ENCODE results near the gene LYPLAL1.

The LYPLAL1 gene

DNA sequence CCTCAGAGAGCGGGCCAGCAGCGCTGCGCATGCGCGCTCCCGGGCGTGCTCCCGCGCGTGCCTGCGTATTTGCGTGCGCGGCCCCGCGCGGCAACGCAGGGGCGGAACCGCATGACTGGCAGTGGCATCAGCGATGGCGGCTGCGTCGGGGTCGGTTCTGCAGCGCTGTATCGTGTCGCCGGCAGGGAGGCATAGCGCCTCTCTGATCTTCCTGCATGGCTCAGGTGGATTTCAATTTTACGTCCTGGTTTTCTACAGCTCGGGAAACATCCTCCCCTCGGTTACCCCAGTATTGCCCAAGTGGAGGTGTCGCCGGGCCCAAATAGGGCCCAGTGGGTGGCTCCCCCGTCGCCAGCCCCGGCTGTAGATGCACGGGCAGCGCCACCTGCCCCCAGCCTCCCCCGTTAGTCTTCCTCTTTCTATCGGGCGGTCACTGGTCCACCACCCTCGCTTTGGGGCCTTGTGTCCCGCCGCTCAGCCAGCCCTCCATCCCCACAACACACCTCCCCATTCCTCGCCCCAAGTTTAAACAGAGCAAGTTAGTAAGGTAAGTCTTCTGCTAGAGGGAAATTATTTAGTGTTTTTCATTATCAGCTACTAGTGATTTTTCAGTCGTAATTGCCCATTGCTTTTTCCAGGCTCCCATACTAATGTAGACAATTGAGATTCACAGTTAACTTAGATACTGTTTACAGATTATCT lies at the start of gene LYPLAL1:
Gene LYPLAL1 (plus strand): TSS at position 121 of the 702 bp plus-strand sequence. CDS start 13 bp downstream, at position 134.
- peak; percentile 79 for DNase-seq (ENCODE audit: low read depth)

- no peak for DNase-seq (ENCODE audit: low read depth)
Measured at GRCh38 chr1:219124163-219124562, 49.5 kb upstream of the LYPLAL1 start.

- no peak for DNase-seq (ENCODE audit: low read depth)
Measured at GRCh38 chr1:219125342-219125741, 48.3 kb upstream of the LYPLAL1 start.

- no peak for DNase-seq (ENCODE audit: low read depth)
Measured at GRCh38 chr1:219126377-219126776, 47.3 kb upstream of the LYPLAL1 start.

DNA sequence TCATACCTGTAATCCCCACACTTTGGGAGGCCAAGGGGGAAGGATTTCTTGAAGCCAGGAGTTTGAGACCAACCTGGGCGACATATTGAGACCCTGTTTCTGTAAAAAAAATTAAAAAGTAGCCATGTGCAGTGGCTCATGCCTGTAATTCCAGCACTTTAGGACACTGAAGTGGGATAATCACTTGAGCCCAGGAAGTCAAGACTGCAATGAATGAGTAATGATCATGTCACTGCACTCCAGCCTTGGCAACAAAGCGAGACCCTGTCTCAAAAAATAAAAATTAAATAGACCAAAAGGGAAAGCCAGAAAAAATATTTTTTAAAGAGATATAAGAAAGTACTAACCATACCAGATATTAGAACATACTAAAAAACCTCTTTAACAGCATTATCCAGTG lies 44.7 kb upstream of the LYPLAL1 start:
- no peak for DNase-seq (ENCODE audit: low read depth)

- no peak for DNase-seq (ENCODE audit: low read depth)
Measured at GRCh38 chr1:219130366-219130935, 43.2 kb upstream of the LYPLAL1 start.

DNA sequence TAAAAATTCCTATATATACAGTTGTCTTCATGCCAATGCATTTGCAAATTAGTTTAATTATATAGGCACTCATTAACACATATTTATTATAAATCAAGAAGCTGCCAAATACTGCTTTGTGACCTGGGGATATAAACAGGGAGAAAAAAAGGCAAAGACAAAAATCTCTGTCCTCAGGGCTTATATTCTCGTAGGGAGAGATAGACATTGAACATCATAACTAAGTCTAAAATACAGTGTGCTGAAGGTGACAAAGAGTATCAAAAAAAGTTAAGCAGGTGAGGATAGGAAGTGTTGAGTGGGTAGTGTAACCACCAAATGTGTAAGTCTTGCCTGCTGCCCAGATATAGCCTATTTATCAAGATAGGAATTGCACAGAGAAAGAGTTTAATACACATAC lies 40.7 kb upstream of the LYPLAL1 start:
- no peak for DNase-seq (ENCODE audit: low read depth)

DNA sequence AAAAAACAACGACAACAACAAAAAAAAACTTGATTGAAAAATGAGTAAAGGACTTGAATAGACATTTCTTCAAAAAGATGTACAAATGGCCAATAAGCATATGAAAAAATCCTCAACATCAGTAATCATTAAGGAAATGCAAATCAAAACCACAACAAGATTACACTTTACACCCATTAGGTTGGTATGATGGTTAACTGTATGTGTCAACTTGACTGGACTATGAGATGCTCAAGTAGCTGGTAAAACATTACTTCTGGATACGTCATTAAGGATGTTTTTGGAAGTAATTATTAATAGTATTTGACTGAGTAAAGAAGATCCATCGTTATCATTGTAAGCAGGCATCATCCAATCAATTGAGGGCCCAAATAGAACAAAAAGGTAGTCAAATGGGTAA lies 34.9 kb upstream of the LYPLAL1 start:
- no peak for DNase-seq (ENCODE audit: low read depth)

DNA sequence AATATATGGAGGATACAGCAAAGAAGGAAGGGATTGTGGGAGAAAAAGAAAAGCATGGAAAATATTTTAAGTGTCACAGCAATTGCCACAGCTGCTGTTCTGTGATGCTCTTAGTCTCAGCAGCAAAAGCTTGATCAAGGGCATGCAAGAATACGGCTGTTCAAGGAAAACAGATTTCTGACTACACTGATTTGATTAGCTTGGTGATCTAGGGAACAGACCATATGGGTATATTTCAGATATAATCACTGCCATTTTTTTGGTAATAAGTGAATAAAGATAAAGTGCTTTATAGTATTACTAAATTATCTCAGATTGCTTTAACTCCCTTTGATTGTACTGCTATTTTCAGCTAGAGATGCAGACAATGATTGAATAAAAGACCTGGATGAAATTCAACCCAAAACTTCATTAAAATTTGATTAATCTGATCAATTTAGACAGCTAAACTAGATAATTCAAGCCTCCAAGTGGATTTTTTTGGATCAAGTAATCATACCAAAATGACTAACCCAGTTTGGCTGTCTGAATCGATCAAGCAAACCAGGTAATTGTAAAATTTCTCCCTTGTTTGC lies 33.3 kb upstream of the LYPLAL1 start:
- no peak for DNase-seq (ENCODE audit: low read depth)

DNA sequence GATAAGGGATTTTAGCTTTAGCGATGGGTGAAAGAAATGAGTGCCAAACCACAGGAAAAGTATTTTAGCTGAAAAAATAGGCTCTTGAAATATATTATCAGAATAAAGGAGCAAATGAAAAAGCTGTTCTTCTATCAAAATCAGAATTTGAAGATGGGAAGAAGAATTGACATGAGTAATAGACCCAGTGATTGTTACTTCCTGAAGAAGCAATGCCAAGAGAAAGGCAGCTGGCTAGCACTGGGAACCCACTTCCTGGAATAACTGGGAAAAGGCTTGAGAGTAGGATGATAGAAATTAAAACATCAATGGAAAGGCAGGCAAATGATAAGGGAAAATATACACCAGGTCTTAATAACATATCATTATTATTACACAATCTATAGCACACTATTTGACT lies 29.9 kb upstream of the LYPLAL1 start:
- DNase-seq (ENCODE audit: low read depth): peak; percentile 36

- DNase-seq (ENCODE audit: low read depth): no peak
Measured at GRCh38 chr1:219144658-219145315, 28.9 kb upstream of the LYPLAL1 start.

DNA sequence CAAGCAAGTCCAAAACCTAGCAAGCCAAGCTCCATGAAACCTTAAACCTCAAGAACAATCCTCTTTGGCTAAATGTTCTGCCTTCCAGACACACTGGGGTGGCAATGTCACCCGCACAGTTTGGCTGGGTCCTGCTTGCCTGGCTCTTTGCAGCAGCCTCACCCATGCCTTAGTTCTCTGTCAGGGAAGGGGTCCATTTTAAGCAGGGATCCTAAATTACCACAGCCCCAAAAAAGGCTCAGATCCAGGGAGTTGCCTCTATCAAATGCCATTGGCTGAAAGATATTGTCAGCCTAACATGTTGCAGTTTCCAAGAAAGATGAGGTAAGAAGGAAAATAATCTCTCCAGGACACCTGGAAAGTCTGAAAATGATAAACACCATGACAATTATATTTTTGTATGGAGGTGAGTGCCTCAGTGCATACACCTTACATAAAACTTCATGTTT lies 26.1 kb upstream of the LYPLAL1 start:
- DNase-seq (ENCODE audit: low read depth): no peak

DNA sequence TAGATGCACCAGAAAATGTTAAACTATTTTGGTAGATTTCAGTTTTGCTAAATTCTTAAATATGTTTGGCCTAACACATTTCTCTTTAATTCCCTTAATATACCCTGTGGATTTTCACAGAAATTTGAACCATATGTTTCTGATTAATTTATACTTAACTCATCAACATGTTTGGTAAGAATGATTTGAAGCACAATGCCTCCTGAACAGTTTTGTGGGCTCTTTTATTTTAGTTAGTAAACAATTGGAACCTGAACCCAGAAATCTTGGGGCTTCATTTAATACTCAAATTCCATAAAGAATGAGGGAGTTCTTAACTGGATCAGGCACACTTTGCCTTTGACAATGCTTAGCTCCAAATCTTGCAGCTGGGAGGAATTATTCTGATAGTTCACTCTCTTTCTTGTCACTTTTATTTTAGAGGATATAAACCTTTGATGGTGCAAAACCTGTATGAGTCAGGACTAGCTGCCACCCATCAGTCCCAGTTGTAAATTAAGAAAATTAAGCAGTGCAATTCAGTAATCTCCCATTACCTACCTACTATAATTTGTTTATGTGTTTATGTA lies 24.6 kb upstream of the LYPLAL1 start:
- no peak for DNase-seq (ENCODE audit: low read depth)

DNA sequence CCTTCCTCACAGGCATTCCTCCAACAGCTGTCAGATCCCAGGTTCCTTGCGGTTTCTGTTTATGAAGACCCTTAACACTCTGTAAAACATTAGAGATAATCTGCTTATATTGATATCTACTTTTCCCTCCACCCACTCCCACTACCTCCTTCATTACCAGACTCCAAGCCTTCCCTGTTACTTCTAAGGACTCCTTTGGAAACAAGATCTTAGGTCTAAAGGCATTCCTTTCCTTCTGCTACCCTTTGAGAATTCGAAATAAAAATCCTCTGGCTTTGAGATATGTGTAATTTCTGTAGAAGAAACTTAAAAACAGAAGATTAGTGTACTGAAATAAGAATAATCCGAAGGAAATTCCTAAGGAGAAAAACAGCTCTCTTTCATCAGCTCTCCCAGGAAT lies 23.7 kb upstream of the LYPLAL1 start:
- DNase-seq (ENCODE audit: low read depth): no peak

GRCh38 chr1:219150913-219151312 lies 22.8 kb upstream of the LYPLAL1 start:
- no peak for DNase-seq (ENCODE audit: low read depth)

GRCh38 chr1:219151467-219151866 lies 22.2 kb upstream of the LYPLAL1 start:
- DNase-seq (ENCODE audit: low read depth): no peak

GRCh38 chr1:219152751-219153150 lies 20.9 kb upstream of the LYPLAL1 start:
- no peak for DNase-seq (ENCODE audit: low read depth)

- no peak for DNase-seq (ENCODE audit: low read depth)
Measured at GRCh38 chr1:219153723-219154122, 20.0 kb upstream of the LYPLAL1 start.

DNA sequence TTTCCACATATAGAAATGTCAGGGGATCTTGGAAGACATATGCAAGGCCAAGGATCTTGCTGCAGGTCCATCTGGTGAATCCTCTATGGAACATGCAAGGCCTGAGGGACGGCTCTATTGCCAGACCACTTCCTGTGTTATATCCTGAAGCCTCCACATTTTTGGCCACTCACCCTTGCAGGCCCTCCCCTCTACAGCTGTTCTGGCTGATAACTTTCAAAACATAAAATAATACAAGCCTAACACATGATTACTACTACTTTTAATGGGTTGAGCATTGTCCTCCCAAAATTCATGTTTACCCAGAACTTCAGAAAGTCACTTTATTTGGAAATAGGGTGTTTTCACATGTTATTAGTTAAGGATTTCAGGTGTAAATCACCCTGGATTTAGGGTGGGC lies 18.5 kb upstream of the LYPLAL1 start:
- no peak for DNase-seq (ENCODE audit: low read depth)

- no peak for DNase-seq (ENCODE audit: low read depth)
Measured at GRCh38 chr1:219159946-219160645, 13.6 kb upstream of the LYPLAL1 start.

GRCh38 chr1:219160967-219161366 lies 12.7 kb upstream of the LYPLAL1 start:
- no peak for DNase-seq (ENCODE audit: low read depth)

DNA sequence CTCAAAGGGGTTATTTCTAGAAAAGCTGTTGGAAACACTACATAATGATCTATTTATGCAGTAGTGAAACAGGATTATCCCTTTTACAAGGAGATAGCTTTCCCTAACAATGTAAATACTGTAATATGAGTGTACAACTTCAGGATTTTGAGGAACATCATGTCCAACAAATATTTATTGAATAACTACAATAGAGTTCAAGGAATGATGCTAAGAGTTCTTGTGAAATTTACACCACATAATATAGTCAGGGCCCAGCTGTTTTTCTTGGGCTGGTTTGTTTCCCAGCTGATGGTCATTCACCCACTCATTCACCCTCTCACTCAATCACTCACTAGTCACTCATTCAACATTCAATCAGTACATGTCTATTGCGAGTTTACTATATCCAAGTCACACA lies 12.3 kb upstream of the LYPLAL1 start:
- DNase-seq (ENCODE audit: low read depth): no peak

Measured in stromal cell of bone marrow (primary cell).